ENCODE data around the gene PPP1R9B.

PPP1R9B gene, protein sequence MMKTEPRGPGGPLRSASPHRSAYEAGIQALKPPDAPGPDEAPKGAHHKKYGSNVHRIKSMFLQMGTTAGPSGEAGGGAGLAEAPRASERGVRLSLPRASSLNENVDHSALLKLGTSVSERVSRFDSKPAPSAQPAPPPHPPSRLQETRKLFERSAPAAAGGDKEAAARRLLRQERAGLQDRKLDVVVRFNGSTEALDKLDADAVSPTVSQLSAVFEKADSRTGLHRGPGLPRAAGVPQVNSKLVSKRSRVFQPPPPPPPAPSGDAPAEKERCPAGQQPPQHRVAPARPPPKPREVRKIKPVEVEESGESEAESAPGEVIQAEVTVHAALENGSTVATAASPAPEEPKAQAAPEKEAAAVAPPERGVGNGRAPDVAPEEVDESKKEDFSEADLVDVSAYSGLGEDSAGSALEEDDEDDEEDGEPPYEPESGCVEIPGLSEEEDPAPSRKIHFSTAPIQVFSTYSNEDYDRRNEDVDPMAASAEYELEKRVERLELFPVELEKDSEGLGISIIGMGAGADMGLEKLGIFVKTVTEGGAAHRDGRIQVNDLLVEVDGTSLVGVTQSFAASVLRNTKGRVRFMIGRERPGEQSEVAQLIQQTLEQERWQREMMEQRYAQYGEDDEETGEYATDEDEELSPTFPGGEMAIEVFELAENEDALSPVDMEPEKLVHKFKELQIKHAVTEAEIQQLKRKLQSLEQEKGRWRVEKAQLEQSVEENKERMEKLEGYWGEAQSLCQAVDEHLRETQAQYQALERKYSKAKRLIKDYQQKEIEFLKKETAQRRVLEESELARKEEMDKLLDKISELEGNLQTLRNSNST

DNA sequence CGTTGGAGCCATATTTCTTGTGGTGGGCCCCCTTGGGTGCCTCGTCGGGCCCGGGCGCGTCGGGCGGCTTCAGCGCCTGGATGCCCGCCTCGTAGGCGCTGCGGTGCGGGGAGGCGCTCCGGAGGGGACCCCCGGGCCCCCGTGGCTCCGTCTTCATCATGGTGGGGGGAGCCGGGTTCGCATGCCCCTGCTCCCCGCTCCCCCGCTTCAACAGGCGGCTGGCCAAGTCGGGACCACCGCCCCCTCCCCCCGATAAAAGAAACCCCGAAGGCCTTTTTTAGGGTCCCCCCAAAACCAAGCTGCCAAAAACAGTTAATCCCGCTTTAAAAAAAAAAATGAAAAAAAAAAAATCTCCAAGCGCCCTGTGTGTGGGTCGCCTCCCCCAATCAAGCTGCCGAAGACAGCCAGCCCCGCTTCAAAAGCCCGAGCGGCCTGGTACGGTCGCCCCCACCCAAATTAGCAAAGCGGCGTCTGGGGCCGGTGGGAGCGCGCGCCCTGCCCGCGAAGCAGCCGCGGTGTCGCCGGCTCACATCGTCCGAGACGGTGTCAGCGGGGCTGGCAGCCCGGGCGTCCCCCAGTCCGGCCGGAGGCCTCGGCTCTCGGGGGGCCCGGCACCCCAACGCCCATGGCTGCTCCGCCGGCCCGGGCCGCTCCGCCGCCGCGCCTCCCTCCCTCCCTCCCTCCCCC, at the start of gene PPP1R9B:
Gene PPP1R9B (minus strand): TSS at position 324 of the 687 bp plus-strand sequence. CDS start 164 bp downstream, at position 160.
- peak in 2 of 56 donors; percentile 49 to 50 for DNase-seq

DNA sequence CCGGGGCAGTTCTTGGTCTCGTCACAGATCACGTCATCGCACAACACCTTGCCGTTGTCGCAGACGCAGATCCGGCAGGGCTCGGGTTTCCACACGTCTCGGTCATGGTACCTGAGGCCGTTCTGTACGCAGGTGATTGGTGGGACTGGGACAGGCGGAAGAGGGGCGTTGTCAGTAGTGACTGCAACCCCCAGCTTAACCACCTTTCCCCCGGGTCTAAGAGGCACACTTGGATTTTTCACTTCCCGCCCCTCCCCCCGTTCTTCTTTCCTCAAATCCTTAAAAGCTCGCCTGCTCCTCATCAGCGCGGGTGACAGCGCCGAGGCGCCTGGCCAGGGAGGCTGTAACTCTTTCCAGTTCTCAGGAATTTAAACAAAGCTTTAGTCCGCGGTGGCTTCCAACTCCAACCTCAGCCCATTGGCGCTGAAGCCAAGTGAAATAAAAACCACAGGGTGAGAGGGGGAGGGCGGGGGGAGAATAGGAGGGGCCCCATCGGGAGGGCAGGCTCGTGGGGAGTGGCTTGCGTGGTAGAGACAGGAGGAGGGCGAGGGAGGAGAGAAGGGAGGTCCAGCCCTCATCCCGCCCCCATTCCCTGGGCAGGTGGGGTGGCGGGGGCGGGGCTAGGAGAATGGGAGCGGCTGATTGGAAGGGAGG, 49.5 kb upstream of the PPP1R9B start:
- DNase-seq = peak in 37 of 56 donors; percentile 22 to 80 (median 50)

DNA sequence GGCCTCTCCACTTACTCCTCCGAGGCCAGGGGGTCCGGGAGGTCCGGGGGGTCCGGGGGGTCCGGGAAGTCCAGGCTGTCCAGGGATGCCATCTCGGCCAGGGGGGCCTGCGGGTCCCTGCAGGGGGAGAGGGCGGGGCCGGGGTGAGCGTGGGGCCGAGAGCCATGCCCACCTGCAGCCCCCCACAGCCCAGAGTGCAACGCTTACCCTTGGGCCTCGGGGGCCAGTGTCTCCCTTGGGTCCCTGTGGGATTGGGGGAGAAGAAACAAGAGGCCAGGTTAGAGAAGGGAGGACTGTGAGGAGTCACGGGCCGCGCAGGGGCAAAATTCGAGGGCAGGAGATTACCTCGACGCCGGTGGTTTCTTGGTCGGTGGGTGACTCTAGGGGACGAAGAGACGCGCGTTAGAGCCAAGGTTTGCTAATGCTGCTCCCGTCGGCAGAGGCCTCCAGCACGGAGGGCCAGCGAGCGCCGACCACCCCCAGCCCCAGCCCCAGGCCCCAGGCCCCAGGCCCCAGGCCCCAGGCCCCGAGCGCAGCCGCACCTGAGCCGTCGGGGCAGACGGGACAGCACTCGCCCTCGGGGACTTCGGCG, 48.8 kb upstream of the PPP1R9B start:
- no peak for DNase-seq

DNA sequence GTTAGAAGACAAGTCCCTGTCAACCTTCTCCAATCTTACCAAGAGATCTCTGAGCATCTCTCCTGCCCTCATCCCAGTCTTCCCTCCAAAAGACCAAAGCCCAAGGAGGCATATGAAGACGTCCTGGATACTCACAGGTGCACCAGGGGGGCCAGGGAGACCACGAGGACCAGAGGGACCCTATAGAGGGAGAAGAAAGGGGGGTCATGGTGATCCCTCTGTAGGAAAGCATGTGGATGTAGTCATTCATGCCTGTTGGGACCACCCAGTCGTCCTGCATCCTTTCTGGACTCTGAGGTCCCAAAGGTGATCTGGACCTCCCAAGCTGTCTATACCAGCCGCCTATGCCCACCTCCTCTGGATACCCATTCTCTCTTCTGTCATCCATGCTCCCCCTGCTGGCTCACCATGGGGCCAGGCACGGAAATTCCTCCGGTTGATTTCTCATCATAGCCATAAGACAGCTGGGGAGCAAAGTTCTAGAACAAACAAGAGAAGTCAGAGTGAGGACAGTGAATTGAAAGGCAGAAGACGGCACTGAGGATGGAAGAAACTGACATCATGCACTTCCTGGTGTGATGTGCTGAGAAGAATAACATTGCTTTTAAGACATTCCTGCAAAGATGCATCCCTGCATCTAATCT, 47.7 kb upstream of the PPP1R9B start:
- DNase-seq = peak in 36 of 56 donors; percentile 6 to 77 (median 31)

DNA sequence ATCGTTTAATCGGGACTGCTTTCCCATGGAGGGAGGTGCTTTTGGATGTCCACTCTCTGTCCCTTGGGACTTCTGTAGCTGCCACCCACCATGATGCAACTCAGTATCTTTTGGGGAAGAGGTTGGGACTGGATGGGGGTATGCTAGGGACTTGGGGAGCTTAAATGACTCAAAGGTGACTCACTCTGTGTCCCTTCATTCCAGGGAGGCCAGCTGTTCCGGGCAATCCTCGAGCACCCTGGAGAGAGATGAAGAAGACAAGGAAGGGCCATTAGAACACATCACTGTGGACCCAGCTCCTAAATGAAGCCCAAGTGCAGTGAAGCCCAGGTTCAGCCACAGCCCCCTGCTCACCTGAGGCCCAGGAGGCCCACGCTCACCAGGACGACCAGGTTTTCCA, 46.3 kb upstream of the PPP1R9B start:
- DNase-seq = no peak

DNA sequence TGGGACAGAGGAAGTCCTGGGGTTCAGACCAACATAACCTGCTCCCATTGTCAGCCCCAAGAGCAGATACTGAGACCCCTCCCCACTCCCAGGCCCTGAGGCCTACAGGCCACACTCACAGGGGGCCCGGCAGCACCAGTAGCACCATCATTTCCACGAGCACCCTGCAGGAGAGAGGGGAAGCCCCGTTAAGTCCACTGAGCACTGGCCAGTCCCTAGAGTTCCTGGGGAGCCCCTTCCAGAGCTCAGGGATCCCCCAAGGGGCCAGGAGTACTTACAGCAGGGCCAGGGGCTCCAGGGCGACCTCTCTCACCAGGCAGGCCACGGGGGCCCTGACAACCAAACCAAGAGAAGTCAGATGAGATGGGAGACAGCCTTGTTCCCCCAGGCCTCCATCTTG, 45.6 kb upstream of the PPP1R9B start:
- DNase-seq = no peak

DNA sequence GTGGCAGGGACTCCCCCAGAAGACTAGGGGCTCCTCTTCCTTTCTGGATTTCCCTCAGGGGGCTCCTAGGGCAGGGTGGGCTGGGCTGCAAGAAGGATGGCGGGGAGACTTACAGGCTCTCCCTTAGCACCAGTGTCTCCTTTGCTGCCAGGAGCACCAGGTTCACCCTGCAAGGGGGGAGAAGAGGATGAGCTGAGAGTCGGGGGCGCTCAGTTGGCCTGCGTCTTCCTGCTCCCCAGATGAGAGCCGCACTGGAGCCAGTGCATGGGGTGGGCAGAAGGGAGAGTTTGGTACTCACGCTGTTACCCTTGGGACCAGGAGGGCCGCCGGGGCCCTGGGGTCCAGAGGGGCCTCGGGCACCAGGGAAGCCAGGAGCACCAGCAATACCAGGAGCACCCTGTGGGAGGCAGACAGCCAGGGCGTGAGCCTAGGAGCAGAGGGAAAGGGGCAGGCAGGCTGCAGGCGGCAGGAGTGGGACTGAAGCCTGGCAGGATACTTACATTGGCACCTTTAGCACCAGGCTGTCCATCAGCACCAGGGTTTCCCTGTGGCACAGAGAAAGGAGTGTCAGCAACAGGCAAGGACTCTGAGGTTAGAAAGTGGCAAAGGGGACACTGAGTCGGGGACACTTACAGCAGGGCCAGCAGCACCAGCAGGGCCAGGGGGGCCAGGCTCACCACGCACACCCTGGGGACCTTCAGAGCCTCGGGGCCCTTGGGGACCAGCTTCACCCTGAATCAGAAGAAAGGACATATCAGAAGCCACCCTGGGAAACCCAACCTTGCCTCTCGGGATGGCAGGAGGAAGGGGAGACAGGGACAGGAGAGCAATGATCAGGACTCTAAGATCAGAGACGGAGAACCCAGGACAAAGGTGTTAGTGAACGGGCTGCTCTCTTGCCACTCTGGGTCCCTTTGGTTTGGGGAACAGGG, 44.7 kb upstream of the PPP1R9B start:
- no peak for DNase-seq

DNA sequence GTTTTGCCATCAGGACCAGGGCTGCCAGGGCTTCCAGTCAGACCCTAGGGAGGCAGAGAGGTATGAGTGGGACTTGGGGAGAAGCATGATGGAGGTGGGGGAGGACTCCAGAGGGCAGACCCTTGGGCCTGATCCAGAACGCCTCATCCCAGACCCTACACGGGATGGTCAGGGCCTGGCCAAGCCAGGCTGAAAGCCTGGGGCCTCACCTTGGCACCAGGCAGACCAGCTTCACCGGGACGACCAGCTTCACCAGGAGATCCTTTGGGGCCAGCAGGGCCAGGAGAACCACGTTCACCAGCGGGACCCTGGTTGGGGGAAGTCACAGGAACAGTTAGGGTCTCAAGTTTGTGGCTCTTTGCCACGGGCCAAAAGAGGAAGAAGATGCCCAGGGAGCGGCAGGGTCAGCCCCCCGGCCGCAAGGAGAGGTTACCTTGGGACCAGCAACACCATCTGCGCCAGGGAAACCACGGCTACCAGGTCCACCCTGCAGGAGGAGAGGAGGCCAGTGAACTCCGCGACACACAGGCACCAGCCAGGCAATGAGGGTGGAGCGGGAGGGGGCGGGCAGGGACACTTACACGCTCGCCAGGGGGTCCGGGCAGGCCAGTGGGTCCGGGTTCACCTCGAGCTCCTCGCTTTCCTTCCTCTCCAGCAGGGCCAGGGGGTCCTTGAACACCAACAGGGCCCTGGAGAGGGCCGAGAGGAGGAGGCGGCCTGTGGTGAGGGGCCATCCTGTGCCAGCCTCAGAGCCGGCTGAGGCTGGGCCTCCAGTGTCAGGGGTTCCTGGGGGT, 43.9 kb upstream of the PPP1R9B start:
- DNase-seq = no peak

DNA sequence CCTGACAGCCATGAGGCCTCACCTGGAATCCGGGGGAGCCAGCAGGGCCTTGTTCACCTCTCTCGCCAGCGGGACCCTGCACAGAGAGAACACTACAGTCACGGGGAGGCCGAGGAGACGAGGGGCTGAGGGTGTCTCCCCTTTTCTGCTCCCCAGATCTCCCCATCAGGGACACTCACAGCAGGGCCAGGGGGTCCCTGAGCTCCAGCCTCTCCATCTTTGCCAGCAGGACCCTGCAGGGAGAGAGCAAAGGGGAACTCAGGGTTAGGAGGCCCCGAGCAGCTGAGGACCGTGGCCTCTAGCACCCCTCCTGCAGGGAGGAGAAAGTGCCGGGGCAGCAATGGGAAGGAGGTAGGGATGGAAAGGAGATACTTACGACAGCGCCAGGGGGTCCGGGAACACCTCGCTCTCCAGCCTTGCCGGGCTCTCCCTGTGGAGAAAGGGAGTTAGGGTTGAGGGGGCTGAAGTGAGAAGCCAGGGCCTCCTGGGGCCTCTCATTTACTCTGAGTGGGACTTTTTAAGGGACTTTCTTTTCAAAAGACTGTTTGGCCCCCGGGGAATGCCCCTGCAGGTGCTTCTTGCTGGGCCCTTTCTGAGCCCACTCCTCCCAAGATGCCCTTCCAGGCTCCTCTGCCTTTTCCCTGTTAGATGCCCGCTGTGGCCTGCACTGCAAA, 42.3 kb upstream of the PPP1R9B start:
- no peak for DNase-seq

DNA sequence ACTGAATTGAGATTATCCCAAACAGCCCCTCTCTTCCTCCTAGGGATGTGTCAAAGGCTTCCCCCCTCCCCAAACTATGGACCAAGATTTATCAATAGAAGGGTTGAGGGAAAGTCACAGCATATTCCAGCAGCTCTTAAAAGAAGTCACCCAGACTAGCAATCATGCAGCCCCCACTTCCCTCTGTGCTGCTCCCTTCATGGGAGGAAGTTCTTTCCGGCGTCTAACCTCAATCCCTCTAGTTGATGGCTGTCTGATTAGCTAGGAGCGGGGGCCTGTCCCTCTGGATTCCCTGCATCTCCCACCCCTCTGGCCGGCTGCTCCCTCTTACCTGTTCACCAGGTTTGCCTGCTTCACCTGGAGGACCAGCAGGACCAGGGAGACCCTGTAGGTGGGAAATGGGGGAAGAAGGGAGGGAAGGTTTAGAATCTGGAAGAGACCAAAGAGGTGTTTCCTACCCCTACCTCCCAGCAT, 41.7 kb upstream of the PPP1R9B start:
- no peak for DNase-seq

DNA sequence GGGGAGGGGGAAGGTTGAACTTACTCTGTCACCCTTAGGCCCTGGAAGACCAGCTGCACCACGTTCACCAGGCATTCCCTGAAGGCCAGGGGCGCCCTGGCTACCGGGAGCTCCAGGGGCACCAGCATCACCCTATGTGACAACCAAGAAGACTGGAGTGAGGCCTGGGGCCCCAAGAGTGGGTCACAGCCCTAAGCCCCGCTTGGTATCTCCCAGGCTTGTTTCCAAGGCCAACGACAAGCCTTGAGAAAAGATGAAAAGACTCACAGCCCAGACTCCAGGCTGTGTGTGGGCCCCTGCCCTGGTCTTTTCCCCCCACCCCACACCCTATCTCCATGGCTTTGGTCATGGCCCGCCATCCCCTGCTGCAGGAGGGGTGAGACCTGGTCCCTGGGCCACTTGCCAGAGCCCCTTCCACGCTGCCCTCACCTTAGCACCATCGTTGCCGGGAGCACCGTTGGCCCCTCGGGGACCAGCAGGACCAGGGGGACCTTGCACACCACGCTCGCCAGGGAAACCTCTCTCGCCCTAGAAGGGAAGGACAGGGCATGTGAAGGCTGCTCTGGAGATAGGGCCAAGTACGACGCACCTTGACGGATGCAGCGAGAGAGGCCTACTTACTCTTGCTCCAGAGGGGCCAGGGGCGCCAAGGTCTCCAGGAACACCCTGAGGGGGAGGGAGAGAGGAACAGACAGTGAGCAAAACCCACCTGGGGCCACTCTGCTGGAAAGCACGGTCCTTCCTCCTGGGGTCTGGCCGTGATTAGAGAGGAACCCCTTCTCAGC, 41.1 kb upstream of the PPP1R9B start:
- DNase-seq = no peak

DNA sequence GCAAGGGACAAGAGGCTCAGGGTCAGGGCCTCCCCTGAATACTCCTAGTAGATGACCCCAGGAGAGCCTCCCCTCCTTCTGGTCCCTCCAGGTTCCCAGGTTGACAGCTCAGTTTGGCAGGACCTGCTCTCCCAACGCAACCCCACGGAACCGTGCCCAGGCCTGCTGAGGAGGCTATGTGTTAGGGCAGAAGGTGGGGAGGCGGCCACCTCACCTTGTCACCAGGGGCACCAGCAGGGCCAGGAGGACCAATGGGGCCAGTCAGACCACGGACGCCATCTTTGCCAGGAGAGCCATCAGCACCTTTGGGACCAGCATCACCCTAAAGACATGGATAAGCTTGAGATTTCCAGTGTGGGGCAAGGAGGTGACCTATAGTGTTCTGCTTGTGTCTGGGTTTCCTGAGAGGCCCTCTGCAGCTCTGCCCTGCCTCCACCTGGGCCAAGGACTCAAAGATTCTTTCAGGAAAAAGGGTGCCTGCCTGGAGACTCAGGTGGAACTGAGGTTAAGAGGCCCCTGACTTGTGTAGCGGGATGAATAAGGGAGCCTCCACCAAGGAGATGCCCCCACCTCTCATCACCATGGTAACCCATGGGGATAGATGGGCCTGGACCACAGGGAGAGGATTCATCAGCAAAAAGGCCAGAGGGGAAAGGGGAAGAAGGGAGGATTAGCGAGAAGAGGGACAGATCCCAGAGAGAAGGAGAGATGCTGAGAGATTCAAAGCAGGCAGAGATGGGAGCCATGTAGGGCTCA, 40.3 kb upstream of the PPP1R9B start:
- DNase-seq = no peak

DNA sequence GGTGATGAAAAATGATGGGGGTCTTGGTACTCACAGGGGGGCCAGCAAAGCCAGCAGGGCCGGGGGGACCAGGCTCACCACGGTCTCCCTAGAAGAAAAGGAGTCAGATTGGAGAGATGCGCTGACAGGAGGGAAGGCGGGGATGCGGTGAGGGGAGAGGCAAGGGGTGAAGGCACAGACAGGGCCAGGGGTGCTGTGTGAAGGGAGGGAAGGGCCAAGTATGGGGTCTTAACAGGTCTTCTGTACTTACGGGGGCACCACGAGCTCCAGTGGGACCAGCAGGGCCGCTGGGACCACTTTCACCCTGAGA, 39.8 kb upstream of the PPP1R9B start:
- DNase-seq = no peak

DNA sequence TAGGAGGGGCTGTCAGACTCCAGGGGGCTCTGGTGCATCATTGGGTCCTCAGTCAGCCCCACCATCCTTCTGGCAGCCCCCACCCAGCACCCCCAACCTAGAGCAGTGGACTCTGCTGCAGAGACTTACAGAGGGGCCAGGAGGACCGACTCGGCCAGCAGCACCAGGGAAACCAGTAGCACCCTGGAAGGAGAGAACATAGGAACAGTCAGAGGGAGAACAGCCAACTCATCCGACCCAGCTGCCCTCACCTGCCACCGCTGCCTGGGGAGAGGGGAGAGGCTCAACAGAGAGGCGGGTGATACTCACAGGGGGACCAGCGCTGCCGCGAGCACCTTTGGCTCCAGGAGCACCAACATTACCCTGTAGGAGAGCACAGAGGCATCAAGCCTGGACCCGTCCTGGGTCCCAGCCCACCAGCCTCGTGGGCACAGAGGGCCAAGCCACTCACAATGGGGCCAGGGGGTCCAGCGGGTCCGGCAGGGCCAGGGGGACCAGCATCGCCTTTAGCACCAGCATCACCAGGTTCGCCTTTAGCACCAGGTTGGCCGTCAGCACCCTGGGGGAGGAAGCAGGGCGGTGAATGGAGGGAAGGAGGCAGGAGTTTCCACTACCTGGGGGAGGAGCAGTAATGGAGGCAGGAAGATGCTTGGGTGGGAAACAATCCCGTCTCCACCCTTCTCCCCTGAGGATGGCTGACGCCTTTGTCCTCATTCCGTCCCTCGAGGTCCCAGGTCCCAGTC, 39.2 kb upstream of the PPP1R9B start:
- DNase-seq = no peak

DNA sequence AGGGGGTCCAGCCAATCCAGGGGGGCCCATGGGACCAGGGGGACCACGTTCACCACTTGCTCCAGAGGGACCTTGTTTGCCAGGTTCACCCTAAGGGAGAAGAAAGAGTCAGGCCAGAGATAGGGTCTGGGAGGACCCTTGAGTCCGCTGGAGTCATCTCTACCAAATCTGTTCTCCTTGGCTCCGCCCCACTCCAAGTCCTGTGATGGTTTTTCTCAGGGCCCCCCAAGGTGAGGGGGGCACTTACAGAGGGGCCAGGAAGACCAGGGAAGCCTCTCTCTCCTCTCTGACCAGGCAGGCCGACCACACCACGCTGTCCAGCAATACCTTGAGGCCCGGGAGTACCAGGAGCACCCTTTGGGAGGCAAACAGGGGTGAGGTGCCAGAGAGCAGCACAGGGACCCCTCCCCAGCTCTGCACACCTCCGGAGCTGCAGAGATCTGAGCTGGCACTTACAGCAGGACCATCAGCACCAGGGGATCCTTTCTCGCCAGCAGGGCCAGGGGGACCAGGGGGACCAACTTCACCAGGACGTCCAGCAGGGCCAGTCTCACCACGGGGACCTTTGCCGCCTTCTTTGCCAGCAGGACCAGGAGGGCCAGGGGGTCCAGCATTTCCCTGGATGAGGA, 38.6 kb upstream of the PPP1R9B start:
- DNase-seq = no peak

Measured in nucleus accumbens (tissue), 56 donors.